ENCODE results near the gene WNT8B. TPM values are rescaled to one million over a fixed set of nuclear protein-coding genes. Genes with fewer than 3 reads are reported as not detected.

WNT8B gene
- total RNA-seq, 1 experiment from 2014 or later, result not detected

Other genes starting within 250 kb of the WNT8B start
- gene CHUK, start 233.4 kb upstream of the WNT8B start, total RNA-seq (2014; rRNA removed; shearing (Covaris generic); ENCODE audit: low replicate concordance), result 10.8 and 11.0 TPM in 2 replicates
- 28.5 and 39.6 TPM in 2 replicates for gene CWF19L1, start 195.4 kb upstream of the WNT8B start, total RNA-seq (2014; rRNA removed; shearing (Covaris generic); ENCODE audit: low replicate concordance)
- gene BLOC1S2, start 176.3 kb upstream of the WNT8B start, total RNA-seq (2014; rRNA removed; shearing (Covaris generic); ENCODE audit: low replicate concordance), result 54.4 and 55.8 TPM in 2 replicates
- not detected in 2 replicates for gene PKD2L1, start 132.8 kb upstream of the WNT8B start, total RNA-seq (2014; rRNA removed; shearing (Covaris generic); ENCODE audit: low replicate concordance)
- gene SCD, start 115.8 kb upstream of the WNT8B start, total RNA-seq (2014; rRNA removed; shearing (Covaris generic); ENCODE audit: low replicate concordance), result 97.2 and 98.9 TPM in 2 replicates
- 0.71 TPM in 1 of 2 replicates, not detected in the other for gene SEC31B, start 56.9 kb downstream of the WNT8B start, total RNA-seq (2014; rRNA removed; shearing (Covaris generic); ENCODE audit: low replicate concordance)
- gene NDUFB8, start 66.9 kb downstream of the WNT8B start, total RNA-seq (2014; rRNA removed; shearing (Covaris generic); ENCODE audit: low replicate concordance), result 132 and 185 TPM in 2 replicates
- 5.9 and 35.9 TPM in 2 replicates for gene HIF1AN, start 72.9 kb downstream of the WNT8B start, total RNA-seq (2014; rRNA removed; shearing (Covaris generic); ENCODE audit: low replicate concordance)